ENCODE data around the gene GRIA3.

DNA sequence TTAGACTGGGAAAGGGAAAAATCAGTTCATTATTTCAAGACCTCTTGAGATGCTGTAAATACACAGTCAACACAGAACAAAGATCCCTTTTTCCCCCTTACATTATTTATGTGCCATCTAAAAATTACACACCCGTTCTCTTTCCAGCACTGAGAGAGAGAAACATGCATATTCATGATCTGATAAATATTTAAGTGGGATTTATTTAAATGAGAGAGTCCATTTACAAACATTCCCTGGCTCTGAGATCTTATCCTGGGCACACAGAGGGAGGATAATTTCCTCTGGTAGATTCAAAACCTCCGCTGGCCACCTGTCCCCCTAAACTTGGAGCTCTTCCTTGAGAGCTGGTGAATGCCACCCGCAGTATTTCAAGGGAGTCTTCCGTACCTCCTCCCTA, 88.6 kb downstream of the GRIA3 start:
- TF ChIP-seq, protein P1, sequence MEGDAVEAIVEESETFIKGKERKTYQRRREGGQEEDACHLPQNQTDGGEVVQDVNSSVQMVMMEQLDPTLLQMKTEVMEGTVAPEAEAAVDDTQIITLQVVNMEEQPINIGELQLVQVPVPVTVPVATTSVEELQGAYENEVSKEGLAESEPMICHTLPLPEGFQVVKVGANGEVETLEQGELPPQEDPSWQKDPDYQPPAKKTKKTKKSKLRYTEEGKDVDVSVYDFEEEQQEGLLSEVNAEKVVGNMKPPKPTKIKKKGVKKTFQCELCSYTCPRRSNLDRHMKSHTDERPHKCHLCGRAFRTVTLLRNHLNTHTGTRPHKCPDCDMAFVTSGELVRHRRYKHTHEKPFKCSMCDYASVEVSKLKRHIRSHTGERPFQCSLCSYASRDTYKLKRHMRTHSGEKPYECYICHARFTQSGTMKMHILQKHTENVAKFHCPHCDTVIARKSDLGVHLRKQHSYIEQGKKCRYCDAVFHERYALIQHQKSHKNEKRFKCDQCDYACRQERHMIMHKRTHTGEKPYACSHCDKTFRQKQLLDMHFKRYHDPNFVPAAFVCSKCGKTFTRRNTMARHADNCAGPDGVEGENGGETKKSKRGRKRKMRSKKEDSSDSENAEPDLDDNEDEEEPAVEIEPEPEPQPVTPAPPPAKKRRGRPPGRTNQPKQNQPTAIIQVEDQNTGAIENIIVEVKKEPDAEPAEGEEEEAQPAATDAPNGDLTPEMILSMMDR (IDR thresholded peaks at IDR 0.05; ENCODE audit: poor library complexity), result no peak
- TF ChIP-seq EZH2 (IDR thresholded peaks at IDR 0.05; ENCODE audit: borderline replicate concordance) (no peak), EZH2phosphoT487 (IDR thresholded peaks at IDR 0.05; ENCODE audit: low read depth, severe bottlenecking, unreplicated experiment) (no peak)
